Esophagus squamous epithelium (tissue), 5 donors: ENCODE data around the gene RNGTT. TPM values are rescaled to one million over a fixed set of nuclear protein-coding genes. Genes with fewer than 3 reads are reported as not detected.

ENCODE experiments used
- DNase-seq: peaks from one replicate; lab custom pipeline; 2025; lab: John Stamatoyannopoulos, UW
- H3K27ac ChIP-seq, 4 donors: fragments of 200-600 bp; sonication (generic); one replicate each; pipeline ENCODE4 v1.5.1; 2016 to 2019; ENCODE audit warnings: mild to moderate bottlenecking in 1 of 4
- H3K27me3 ChIP-seq, 4 donors: fragments of 200-600 bp; sonication (generic); 1 replicate in 3 of 4; 2 replicates in 1 of 4; pipeline versions ENCODE4 v1.5.1 to v1.6.0; 2017 to 2021; ENCODE audit warnings: antibody characterized with exemption in 1 of 4
- H3K36me3 ChIP-seq, 3 donors: fragments of 200-600 bp; sonication (generic); one replicate each; pipeline ENCODE4 v1.5.1; 2016 to 2019
- H3K4me1 ChIP-seq, 3 donors: fragments of 200-600 bp; sonication (generic); one replicate each; pipeline ENCODE4 v1.5.1; 2017 to 2019
- H3K4me3 ChIP-seq, 4 donors: fragments of 200-600 bp; sonication (generic); 1 replicate in 3 of 4; 2 replicates in 1 of 4; pipeline ENCODE4 v1.5.1; 2016 to 2019; ENCODE audit warnings: mild to moderate bottlenecking in 2 of 4, moderate library complexity in 1 of 4
- H3K9me3 ChIP-seq, 3 donors: fragments of 200-600 bp; sonication (generic); one replicate each; pipeline ENCODE4 v1.5.1; 2016 to 2019
- POLR2A ChIP-seq, 4 donors: fragments of 450-650 bp; IDR thresholded peaks; one replicate each; pipeline ENCODE4 v1.6.1; 2017; ENCODE audit warnings: antibody characterized with exemption in 4 of 4, mild to moderate bottlenecking in 4 of 4, moderate library complexity in 3 of 4
- WGBS, 2 donors: methylation state at CpG; one replicate each; pipeline ENCODE4 v1.1.5; 2018; 5-methylcytosine and 5-hydroxymethylcytosine counted together
- intact Hi-C: fragments of 100-400 bp; cut with DNase I; formaldehyde crosslinking; loops from one replicate; pipeline ENCODE4 v1.15.0; 2022
- total RNA-seq, 4 donors: library from RNA; depleted of rRNA; stranded (reverse); fragments of >200 nt; gene quantifications; one replicate each; pipeline ENCODE4 v1.1.0, GENCODE V29; 2016
- TF ChIP-seq, protein P1 (sequence below), 6 experiments: fragments of 450-650 bp in 4 of 6; fragments of 200-600 bp in 2 of 6; sonication (generic) in 2 of 6; IDR thresholded peaks; one replicate each; pipeline ENCODE4 v1.5.1; 2016 to 2019; ENCODE audit warnings: antibody characterized with exemption in 6 of 6, mild to moderate bottlenecking in 4 of 6, moderate library complexity in 4 of 6
- donor health status: DM: yes; HTN: yes; CAD: no.

RNGTT gene
- total RNA-seq: 10 to 100 TPM in 3 of 4 donors, 1 to 10 TPM in 1; 8.3 to 22.3 (median 18.3) TPM

DNA sequence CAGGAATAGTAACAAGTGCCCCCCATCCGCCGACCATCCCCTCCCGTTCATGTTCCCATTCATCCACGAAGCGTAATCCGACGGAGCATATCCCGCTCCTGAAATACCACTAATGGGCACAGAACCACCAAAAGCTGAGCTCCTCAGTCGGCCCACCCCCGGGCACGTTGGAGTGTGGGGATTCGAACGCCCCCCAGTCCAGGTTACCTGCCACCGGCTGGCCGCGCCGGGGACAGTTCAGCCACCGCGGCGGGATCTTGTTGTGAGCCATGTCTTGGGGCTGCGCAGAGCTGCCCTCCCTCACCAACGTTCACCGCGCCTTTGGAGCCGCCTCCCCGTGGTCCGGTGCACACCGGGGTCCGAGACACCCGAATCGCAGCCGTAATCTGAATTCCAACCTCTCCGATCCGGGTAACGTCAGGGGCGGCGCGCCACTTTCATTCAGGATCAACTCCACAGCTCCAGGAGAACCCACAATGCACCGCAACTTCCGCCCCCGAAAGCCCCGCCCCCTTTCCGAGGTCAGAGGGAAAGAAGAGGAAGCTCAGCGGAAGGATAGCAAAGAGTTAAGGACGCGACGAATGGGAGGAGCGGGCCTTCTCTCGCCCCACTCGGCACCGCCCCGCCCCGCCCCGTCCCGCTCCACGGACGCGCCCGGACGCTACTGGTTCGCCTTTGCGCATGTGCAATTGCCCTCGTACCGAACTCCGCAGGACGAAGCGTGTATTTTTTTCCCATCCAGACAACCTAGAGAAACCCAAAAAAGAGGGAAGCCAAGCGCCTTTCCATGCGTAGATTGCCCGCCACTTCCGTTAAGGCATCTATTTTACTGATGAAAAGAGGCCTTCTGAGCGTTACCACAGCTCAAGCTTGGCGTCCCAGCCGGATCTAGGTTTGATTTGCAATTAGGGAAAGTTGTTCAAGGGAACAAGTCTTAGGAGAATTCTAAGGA is at the start of gene RNGTT:
Gene RNGTT, minus strand, starts transcription at position 480 of the 952 bp plus-strand sequence. Its CDS starts 209 bp downstream, at position 271.
- H3K4me3 ChIP-seq: peak within 1 kb of the TSS; percentile 77 to 90 (median 84)
- no peaks in the 10 kb centered on the region for H3K9me3 ChIP-seq
- WGBS, 2 donors: 0 to 2% methylated on average over 24 to 25 of the region's 74 CpGs
- H3K27ac ChIP-seq: peak within 1 kb of the TSS; percentile 84 to 94 (median 86)
- H3K36me3 ChIP-seq: no peaks in the 10 kb centered on the region
- TF ChIP-seq, protein P1, sequence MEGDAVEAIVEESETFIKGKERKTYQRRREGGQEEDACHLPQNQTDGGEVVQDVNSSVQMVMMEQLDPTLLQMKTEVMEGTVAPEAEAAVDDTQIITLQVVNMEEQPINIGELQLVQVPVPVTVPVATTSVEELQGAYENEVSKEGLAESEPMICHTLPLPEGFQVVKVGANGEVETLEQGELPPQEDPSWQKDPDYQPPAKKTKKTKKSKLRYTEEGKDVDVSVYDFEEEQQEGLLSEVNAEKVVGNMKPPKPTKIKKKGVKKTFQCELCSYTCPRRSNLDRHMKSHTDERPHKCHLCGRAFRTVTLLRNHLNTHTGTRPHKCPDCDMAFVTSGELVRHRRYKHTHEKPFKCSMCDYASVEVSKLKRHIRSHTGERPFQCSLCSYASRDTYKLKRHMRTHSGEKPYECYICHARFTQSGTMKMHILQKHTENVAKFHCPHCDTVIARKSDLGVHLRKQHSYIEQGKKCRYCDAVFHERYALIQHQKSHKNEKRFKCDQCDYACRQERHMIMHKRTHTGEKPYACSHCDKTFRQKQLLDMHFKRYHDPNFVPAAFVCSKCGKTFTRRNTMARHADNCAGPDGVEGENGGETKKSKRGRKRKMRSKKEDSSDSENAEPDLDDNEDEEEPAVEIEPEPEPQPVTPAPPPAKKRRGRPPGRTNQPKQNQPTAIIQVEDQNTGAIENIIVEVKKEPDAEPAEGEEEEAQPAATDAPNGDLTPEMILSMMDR (IDR thresholded peaks at IDR 0.05): no peak
- TF ChIP-seq POLR2A (IDR thresholded peaks at IDR 0.05): peak in 2 of 4 donors; percentile 5 to 39
- intact Hi-C loops: no loop called here
- no peaks in the 10 kb centered on the region for H3K27me3 ChIP-seq
- peak; percentile 88 for DNase-seq
- peaks cover 4 to 27% (median 15%) of the 10 kb centered on the region in 3 donors for H3K4me1 ChIP-seq

DNA sequence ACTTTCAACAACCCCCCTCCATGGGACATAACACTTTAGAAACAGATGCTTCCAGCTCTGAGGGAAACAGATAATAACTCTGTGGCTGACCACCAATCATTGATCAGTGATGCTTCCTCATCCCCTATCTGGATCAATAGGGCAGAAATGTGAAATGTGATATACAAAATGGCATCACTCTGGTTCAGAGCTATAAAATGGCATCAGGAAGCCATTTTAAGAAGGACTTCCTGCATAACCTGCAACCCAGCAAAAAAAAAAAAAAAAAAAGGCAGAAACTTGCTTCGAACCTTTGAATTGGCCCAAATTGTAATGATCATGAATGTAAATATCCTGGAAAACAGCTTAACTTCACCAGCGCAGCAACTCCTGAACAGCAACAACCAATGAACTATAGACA is 48.0 kb upstream of the RNGTT start:
- no peaks in the 10 kb centered on the region for H3K36me3 ChIP-seq
- no peak overlapping the region for H3K27ac ChIP-seq
- H3K9me3 ChIP-seq: no peaks in the 10 kb centered on the region
- 85 to 86% methylated on average over 2 of the region's 2 CpGs for WGBS, 2 donors
- H3K27me3 ChIP-seq: no peaks in the 10 kb centered on the region
- TF ChIP-seq POLR2A (IDR thresholded peaks at IDR 0.05): no peak
- TF ChIP-seq, protein P1 (IDR thresholded peaks at IDR 0.05): no peak
- no peak overlapping the region for H3K4me3 ChIP-seq
- H3K4me1 ChIP-seq: peaks cover 0 to 14% (median 3%) of the 10 kb centered on the region in 3 donors
- intact Hi-C loops: no loop called here
- no peak for DNase-seq

DNA sequence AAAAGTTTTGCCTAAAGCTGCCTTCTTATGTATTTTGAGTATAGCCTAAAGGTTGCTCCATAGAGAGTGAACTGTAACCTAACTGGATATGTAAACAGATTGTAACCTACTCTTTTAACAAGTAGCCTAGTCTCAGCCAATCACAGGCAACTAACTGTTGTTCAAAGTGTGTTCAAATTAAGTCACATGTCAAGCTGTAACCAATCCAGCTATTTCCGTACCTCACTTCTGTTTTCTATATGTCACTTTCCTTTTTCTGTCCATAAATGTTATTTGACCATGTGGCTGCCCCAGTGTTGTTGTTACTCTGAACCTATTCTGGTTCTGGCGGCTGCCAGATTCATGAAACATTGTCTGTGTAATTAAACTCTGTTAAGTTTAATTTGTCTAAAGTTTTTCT is 47.4 kb upstream of the RNGTT start:
- Histone ChIP-seq H3K27ac (no peak overlapping the region), H3K36me3 (no peaks in the 10 kb centered on the region), H3K9me3 (no peaks in the 10 kb centered on the region), H3K4me3 (no peak overlapping the region), H3K27me3 (no peaks in the 10 kb centered on the region), H3K4me1 (peaks cover 0 to 14% (median 3%) of the 10 kb centered on the region in 3 donors)
- intact Hi-C loops: no loop called here
- WGBS, 2 donors: 64 to 98% methylated on average over 2 of the region's 2 CpGs
- no peak for DNase-seq
- TF ChIP-seq POLR2A (IDR thresholded peaks at IDR 0.05): no peak
- TF ChIP-seq, protein P1 (IDR thresholded peaks at IDR 0.05): no peak

DNA sequence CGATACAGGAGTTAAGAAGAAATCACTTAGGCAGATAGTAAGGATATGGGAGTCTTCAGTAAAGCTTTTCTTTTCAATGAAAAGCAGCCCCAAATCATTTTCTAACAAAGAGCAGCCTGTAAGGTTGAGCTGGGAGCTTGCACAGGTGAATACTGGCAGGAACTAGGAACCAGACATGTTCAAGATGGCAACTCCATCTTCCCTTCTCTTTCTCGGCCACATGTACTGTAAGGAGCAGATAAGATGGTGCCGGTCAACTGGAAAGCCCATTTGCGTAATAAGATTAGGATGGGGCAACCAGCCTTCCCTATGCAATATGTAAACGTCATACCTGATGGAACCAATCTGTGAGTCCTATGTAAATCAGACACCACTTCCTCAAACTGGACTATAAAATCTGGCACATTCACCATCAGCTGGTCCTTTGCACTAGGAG is 46.2 kb upstream of the RNGTT start:
- no peaks in the 10 kb centered on the region for H3K9me3 ChIP-seq
- H3K27me3 ChIP-seq: no peaks in the 10 kb centered on the region
- H3K4me1 ChIP-seq: peaks cover 0 to 14% (median 3%) of the 10 kb centered on the region in 3 donors
- no peaks in the 10 kb centered on the region for H3K36me3 ChIP-seq
- DNase-seq: no peak
- intact Hi-C loops: no loop called here
- H3K27ac ChIP-seq: no peak overlapping the region
- H3K4me3 ChIP-seq: no peak overlapping the region
- 77 to 87% methylated on average over 5 of the region's 5 CpGs for WGBS, 2 donors
- no peak for TF ChIP-seq POLR2A (IDR thresholded peaks at IDR 0.05)
- TF ChIP-seq, protein P1 (IDR thresholded peaks at IDR 0.05): no peak

DNA sequence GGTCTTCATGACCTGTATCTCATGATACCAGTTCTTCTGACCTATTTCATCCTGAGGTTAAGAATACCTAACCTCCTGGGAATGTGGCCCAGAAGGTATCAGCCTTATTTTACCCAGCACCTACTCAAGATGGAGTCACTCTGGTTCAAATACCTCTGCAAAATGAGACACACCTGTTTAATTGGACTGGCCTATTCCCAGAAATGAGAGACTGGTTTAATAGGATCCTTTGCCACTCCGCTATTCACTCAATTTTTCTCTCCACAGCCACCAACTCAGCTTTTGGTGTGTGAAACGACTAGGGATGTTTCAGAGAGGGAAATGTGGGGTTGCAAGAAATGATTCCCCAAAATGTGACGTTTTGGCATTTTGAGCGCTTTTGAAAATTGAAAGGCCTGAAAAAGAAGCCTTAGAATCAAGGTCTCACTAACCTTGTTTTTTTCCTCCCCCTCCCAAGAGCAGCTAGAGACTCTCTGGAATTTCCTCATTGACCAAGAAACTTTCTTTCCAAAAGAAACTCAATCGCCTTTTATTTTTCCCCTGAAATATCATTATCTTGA is 45.5 kb upstream of the RNGTT start:
- TF ChIP-seq, protein P1 (IDR thresholded peaks at IDR 0.05): no peak
- no peak for TF ChIP-seq POLR2A (IDR thresholded peaks at IDR 0.05)
- WGBS, 2 donors: 86 to 90% methylated on average over 5 of the region's 5 CpGs
- Histone ChIP-seq H3K27ac (no peak overlapping the region), H3K4me1 (peaks cover 0 to 14% (median 3%) of the 10 kb centered on the region in 3 donors), H3K4me3 (no peak overlapping the region), H3K36me3 (no peaks in the 10 kb centered on the region), H3K27me3 (no peaks in the 10 kb centered on the region), H3K9me3 (no peaks in the 10 kb centered on the region)
- intact Hi-C loops: no loop called here
- DNase-seq: no peak
